ENCODE data around the gene PCDHB9. TPM values are rescaled to one million over a fixed set of nuclear protein-coding genes. Genes with fewer than 3 reads are reported as not detected.

PCDHB9 gene
- total and polyA plus RNA-seq, 2 of the 8 experiments (the other 6 are each of a cell fraction or from before 2014, with no cell fraction given), result 0.68 to 1.6 TPM

GRCh38 chr5:141236516-141237313 is 49.8 kb downstream of the PCDHB9 start (continued):
- TF ChIP-seq, protein P1, sequence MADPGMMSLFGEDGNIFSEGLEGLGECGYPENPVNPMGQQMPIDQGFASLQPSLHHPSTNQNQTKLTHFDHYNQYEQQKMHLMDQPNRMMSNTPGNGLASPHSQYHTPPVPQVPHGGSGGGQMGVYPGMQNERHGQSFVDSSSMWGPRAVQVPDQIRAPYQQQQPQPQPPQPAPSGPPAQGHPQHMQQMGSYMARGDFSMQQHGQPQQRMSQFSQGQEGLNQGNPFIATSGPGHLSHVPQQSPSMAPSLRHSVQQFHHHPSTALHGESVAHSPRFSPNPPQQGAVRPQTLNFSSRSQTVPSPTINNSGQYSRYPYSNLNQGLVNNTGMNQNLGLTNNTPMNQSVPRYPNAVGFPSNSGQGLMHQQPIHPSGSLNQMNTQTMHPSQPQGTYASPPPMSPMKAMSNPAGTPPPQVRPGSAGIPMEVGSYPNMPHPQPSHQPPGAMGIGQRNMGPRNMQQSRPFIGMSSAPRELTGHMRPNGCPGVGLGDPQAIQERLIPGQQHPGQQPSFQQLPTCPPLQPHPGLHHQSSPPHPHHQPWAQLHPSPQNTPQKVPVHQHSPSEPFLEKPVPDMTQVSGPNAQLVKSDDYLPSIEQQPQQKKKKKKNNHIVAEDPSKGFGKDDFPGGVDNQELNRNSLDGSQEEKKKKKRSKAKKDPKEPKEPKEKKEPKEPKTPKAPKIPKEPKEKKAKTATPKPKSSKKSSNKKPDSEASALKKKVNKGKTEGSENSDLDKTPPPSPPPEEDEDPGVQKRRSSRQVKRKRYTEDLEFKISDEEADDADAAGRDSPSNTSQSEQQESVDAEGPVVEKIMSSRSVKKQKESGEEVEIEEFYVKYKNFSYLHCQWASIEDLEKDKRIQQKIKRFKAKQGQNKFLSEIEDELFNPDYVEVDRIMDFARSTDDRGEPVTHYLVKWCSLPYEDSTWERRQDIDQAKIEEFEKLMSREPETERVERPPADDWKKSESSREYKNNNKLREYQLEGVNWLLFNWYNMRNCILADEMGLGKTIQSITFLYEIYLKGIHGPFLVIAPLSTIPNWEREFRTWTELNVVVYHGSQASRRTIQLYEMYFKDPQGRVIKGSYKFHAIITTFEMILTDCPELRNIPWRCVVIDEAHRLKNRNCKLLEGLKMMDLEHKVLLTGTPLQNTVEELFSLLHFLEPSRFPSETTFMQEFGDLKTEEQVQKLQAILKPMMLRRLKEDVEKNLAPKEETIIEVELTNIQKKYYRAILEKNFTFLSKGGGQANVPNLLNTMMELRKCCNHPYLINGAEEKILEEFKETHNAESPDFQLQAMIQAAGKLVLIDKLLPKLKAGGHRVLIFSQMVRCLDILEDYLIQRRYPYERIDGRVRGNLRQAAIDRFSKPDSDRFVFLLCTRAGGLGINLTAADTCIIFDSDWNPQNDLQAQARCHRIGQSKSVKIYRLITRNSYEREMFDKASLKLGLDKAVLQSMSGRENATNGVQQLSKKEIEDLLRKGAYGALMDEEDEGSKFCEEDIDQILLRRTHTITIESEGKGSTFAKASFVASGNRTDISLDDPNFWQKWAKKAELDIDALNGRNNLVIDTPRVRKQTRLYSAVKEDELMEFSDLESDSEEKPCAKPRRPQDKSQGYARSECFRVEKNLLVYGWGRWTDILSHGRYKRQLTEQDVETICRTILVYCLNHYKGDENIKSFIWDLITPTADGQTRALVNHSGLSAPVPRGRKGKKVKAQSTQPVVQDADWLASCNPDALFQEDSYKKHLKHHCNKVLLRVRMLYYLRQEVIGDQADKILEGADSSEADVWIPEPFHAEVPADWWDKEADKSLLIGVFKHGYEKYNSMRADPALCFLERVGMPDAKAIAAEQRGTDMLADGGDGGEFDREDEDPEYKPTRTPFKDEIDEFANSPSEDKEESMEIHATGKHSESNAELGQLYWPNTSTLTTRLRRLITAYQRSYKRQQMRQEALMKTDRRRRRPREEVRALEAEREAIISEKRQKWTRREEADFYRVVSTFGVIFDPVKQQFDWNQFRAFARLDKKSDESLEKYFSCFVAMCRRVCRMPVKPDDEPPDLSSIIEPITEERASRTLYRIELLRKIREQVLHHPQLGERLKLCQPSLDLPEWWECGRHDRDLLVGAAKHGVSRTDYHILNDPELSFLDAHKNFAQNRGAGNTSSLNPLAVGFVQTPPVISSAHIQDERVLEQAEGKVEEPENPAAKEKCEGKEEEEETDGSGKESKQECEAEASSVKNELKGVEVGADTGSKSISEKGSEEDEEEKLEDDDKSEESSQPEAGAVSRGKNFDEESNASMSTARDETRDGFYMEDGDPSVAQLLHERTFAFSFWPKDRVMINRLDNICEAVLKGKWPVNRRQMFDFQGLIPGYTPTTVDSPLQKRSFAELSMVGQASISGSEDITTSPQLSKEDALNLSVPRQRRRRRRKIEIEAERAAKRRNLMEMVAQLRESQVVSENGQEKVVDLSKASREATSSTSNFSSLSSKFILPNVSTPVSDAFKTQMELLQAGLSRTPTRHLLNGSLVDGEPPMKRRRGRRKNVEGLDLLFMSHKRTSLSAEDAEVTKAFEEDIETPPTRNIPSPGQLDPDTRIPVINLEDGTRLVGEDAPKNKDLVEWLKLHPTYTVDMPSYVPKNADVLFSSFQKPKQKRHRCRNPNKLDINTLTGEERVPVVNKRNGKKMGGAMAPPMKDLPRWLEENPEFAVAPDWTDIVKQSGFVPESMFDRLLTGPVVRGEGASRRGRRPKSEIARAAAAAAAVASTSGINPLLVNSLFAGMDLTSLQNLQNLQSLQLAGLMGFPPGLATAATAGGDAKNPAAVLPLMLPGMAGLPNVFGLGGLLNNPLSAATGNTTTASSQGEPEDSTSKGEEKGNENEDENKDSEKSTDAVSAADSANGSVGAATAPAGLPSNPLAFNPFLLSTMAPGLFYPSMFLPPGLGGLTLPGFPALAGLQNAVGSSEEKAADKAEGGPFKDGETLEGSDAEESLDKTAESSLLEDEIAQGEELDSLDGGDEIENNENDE (IDR thresholded peaks at IDR 0.05; ENCODE audit: insufficient replicate concordance, low read length), result no peak
- TF ChIP-seq YY1 (IDR thresholded peaks at IDR 0.05; ENCODE audit: low read depth, low read length) (no peak), TAF7 (optimal IDR thresholded peaks at IDR 0.05; ENCODE audit: borderline replicate concordance, low read depth, low read length) (no peak), SIX5 (IDR thresholded peaks at IDR 0.05; ENCODE audit: low read depth, low read length) (no peak), TAF1 (IDR thresholded peaks at IDR 0.05; ENCODE audit: low read depth, low read length) (no peak), MAFK (IDR thresholded peaks at IDR 0.05; ENCODE audit: low read depth, low read length) (no peak), NANOG (IDR thresholded peaks at IDR 0.05; ENCODE audit: insufficient read depth, low read depth, low read length, poor library complexity, severe bottlenecking) (no peak), SUZ12 (IDR thresholded peaks at IDR 0.05; ENCODE audit: low read length) (no peak), CHD1 (IDR thresholded peaks at IDR 0.05; ENCODE audit: low read depth, low read length) (no peak), GABPA (IDR thresholded peaks at IDR 0.05; ENCODE audit: borderline replicate concordance, insufficient read depth, low read length) (no peak)
